Stimulated activated CD8-positive, alpha-beta memory T cell treated with anti-CD3 and anti-CD28 coated beads, Interleukin-15, amount 100 ng/mL, for 48 hours (primary cell): ENCODE measurements around the gene NUP37.
"Not testable (repeated sequence)": the region's sequence is repeated elsewhere in the genome, so short reads cannot be mapped to it uniquely, and the experiment has no call there.

ENCODE experiments used
- DNase-seq, 2 donors: peaks; one replicate each; pipeline ENCODE4 v3.0.0-alpha.2; 2020; ENCODE audit warnings: low read depth in 2 of 2

NUP37 gene

GRCh38 chr12:102119674-102120563 lies at the start of gene NUP37, which contains the start of gene PARPBP:
NUP37 (minus strand) TSS chr12:102120114; CDS start chr12:102118518, 1,596 bp downstream.
PARPBP (plus strand) TSS chr12:102120183; CDS start chr12:102123889, 3,706 bp downstream.
- DNase-seq: peak; percentile 84 to 89

GRCh38 chr12:102167821-102168604 lies 48.1 kb upstream of the NUP37 start:
- no peak for DNase-seq

- no peak for DNase-seq
Measured at GRCh38 chr12:102163383-102163782, 43.5 kb upstream of the NUP37 start.

- DNase-seq: not testable (repeated sequence)
Measured at GRCh38 chr12:102155206-102155605, 35.3 kb upstream of the NUP37 start.

- DNase-seq: not testable (repeated sequence)
Measured at GRCh38 chr12:102147062-102147587, 27.2 kb upstream of the NUP37 start.

- DNase-seq: no peak
Measured at GRCh38 chr12:102144221-102144620, 24.3 kb upstream of the NUP37 start.

- DNase-seq: not testable (repeated sequence)
Measured at GRCh38 chr12:102142866-102143373, 23.0 kb upstream of the NUP37 start.

- not testable (repeated sequence) for DNase-seq
Measured at GRCh38 chr12:102137619-102138018, 17.7 kb upstream of the NUP37 start.

- DNase-seq: not testable (repeated sequence)
Measured at GRCh38 chr12:102131442-102131841, 11.5 kb upstream of the NUP37 start.

- not testable (repeated sequence) for DNase-seq
Measured at GRCh38 chr12:102130720-102131119, 10.8 kb upstream of the NUP37 start.

GRCh38 chr12:102121328-102121727 lies 1.4 kb upstream of the NUP37 start:
- DNase-seq: not testable (repeated sequence)

GRCh38 chr12:102120886-102121285 lies 972 bp upstream of the NUP37 start:
- DNase-seq: no peak

GRCh38 chr12:102120564-102120873 lies 605 bp upstream of the NUP37 start:
- DNase-seq: no peak

- no peak for DNase-seq
Measured at GRCh38 chr12:102118874-102119273, 1.0 kb downstream of the NUP37 start.

- DNase-seq: no peak
Measured at GRCh38 chr12:102116392-102116791, 3.5 kb downstream of the NUP37 start.

- DNase-seq: no peak
Measured at GRCh38 chr12:102114212-102114611, 5.7 kb downstream of the NUP37 start.

- no peak for DNase-seq
Measured at GRCh38 chr12:102110782-102111181, 9.1 kb downstream of the NUP37 start.

- DNase-seq: no peak
Measured at GRCh38 chr12:102107970-102108369, 11.9 kb downstream of the NUP37 start.

- DNase-seq: no peak
Measured at GRCh38 chr12:102106905-102107304, 13.0 kb downstream of the NUP37 start.

GRCh38 chr12:102096855-102097254 lies 23.1 kb downstream of the NUP37 start:
- DNase-seq: no peak

GRCh38 chr12:102095677-102096263 lies 24.1 kb downstream of the NUP37 start:
- no peak for DNase-seq

- DNase-seq: no peak
Measured at GRCh38 chr12:102093319-102093718, 26.6 kb downstream of the NUP37 start.
